ENCODE results near the gene CCL14.
"Not testable (repeated sequence)": the region's sequence is repeated elsewhere in the genome, so short reads cannot be mapped to it uniquely, and the experiment has no call there.

The CCL14 gene

DNA sequence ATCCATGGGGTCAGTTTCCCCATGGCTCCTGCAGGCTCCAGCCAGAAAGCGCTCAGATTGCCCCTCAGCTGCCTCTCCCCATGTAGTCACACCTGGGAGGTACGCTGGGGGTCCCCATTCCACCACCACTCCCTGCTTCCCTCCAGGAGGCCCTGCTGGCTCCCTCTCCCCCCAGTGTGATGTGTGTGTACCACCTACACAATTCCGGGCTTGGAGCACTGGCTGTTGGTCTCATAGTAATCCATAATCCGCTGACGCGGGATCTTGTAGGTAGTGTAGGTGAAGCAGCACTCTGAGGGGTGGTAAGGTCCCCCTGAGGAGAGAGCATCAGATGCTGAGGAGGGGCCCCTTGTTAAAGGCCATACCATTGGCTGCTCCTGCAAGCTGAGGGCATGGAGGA is 2.4 kb downstream of the CCL14 start:
- DNase-seq: no peak

DNA sequence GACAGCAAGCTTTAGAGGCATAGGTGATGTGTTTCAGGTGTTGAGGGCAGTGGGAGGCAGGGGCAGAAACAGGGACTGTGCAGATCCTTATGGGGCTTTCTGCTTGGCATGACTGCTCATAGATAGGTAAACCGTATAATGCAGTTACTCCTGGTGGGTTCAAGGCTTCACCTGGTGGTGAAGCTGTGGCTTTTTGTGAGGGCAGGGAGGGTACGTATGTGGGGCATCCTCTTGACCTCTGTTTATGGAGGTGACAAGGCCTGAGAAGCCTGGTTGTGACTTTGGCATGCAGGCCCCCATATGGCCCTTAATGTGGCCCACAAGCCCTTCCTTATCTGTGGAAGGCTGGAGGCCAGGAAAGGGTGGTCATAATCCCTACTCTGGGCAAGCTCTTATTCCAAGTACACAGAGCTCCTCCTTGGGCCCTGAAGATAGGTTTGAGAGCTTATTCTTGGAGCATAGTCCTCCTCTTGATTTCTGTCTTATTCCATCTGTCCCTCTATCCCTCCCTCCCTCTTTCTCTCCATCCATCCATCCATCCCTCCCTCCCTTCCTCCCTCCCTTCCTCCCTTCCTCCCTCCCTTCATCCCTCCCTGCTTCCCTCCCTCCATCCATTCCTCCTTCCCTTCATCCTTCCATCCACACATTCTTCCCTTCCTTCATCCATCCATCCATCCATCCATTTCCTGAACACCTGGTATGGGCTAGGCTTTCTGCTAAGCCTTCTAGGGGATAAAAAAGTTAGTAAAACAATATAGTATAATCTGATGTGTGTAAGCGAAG is 3.9 kb downstream of the CCL14 start:
- no peak for DNase-seq

- peak in 1 of 2 experiments; percentile 27 for DNase-seq
Observed at GRCh38 chr17:35981908-35982330, 4.6 kb downstream of the CCL14 start.

DNA sequence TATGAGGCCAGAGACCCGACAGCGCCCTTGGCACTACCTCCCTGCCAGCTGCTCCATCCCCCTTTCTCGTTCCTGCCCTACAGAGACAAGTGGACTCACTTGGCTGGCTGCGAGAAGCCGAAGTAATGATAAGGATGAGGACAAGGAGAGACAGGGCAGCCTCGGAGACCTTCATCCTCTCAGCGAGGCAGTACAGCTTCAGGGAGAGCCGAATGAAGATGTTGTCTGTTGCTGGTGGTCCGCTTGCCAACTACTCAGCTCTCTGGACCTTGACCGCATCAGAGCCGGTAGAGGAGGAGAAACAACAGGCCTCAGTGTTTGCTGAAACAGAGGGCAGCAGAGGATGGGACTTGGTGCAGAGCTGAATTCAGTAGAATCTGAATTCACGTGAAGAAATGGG is 5.3 kb downstream of the CCL14 start, which contains the start of gene CCL16:
TSS of gene CCL16 (minus strand) at position 252 of the 400 bp plus-strand sequence. CDS start at position 175, 77 bp downstream.
- DNase-seq: no peak

GRCh38 chr17:35978346-35978745 is 8.2 kb downstream of the CCL14 start:
- DNase-seq: no peak

DNA sequence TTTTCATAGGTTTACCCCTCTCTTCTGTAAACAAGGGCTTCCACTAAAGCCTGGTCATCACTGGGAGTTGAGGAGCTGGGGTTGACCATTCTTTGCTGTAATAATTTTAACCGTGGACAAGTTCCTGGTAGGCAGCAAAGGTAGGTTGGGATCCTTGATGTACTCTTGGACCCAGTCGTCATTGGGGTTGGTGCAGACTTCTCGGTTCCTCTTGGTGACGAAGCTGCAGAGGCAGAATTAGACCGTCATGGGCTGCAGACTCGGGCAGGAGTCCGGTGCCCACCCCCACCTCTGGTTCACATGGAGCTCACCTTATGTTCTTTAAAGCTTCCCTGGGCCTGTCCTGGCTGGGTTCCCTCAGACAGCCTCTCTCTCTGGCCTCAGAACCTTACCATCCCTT is 9.0 kb downstream of the CCL14 start:
- DNase-seq: no peak

DNA sequence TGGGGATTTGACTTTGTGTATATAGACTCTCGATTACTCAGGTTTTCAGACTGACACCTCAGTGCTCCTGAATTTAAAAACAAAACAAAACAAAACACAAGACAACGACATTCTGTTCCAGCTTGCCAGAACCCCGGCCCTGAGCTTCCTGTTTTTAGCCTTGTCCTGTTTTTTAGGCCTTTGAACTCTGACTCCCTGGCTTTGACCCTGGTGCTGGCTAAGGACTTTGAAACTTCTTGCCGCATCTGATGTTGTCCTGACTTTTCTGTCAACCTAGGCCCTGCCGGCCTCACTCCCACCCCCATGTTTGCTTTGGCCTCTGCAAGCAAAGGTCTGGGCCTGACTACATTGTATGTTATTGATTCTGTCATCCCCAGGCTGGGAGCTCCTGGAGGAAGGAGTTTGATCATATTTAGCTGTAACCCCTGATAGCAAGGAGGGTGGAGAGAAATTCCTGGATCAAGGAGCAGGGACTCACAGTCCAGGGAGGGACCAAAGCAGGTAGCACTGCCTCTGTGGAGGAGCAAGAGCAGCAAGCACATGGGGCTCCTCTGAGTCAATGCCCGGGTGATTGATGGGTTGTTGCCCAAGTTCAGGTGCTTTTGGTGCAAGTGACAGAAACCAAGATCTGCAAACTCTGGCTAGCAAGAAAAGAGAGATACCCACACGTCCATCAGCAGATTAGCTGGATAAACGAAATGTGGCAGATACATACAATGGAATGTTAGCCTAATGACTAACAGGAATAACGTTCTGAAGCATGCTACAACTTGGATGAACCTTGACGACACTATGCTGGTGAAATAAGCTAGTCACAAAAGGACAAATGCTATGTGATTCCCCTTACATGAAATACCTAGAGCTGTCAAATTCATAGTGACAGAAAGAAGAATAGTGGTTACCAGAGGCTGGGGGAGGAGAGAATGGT is 12.9 kb downstream of the CCL14 start:
- no peak for DNase-seq

- DNase-seq: no peak
Observed at GRCh38 chr17:35972945-35973332, 13.6 kb downstream of the CCL14 start.

DNA sequence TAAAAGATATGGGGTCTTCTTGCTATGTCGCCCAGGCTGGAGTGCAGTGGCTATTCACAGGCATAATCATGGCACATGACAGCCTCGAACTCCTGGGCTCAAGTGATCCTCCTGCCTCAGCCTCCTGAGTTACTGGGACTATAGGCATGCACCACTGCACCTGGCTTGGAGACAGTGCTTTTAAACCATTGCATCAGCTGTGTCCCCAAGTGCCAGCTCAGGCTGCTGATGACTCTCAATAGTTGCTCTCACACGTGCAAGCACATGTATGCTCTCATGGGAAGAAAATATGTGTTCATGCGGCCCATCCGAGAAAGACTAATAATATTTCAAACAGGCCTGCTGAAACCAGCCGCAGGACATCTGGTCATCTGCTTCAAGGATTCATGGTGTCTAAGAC is 14.0 kb downstream of the CCL14 start:
- DNase-seq: no peak

DNA sequence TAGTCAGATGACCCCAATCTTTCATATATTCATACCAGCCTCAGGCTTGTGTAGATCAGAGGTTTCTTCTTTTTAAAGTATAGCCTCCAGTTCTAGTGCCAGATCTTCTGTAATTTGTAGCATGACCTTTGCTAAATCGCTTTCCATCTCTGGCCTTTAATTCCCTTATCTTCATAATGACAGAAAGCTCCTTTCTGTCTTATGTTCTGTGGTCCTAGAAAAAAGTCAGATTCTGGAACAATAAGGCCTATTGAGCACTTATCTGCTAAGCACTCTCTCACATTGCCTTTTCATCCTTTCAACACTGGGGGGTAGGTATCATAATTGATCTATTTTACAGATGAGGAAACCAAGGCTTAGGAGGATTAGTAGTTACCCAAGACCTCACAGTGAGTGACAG is 14.5 kb downstream of the CCL14 start:
- DNase-seq: no peak

GRCh38 chr17:35969558-35970380 is 16.8 kb downstream of the CCL14 start:
- peak; percentile 61 to 87 for DNase-seq

DNA sequence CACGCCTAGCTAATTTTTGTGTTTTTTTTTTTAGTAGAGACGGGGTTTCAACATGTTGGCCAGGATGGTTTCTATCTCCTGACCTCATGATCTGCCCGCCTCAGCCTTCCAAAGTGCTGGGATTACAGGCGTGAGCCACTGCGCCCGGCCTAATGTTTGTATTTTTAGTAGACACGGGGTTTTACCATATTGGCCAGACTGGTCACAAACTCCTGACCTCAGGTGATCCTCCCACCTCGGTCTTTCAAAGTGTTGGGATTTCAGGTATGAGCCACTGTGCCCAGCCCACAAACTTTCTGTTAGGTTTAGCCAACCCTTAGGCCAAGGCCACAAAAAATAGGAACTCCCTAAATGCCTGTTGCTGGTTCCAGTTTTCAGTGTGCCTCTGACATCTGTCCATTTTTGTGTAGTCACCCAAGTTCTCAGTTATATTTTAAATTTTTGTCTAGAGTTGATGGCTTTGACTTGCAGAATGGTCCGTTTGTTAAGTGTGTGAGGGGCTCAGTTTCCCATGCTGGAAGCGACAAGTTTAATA is 17.9 kb downstream of the CCL14 start:
- no peak for DNase-seq

GRCh38 chr17:35965272-35965671 is 21.3 kb downstream of the CCL14 start:
- DNase-seq: no peak

- DNase-seq: no peak
Observed at GRCh38 chr17:35963663-35964062, 22.9 kb downstream of the CCL14 start.

DNA sequence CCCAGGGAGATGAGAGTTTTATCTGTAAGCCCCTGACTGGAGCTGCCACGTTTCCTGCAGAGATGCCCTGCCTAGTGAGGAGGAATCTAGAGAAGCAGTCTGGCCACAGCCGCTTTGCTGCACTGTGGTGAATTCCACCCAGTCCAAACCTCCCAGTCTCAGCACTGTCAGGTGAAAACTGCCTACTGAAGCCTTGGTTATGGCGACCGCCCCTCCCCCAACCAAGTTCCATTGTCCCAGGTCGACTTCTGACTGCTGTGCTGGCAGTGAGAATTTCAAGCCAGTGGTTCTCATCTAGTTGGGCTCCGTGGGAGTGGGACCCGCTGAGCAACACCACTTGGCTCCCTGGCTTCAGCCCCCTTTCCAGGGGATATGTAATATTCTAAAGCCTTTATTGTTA is 32.8 kb downstream of the CCL14 start:
- no peak for DNase-seq

- no peak for DNase-seq
Observed at GRCh38 chr17:35949401-35949800, 37.1 kb downstream of the CCL14 start.

- no peak for DNase-seq
Observed at GRCh38 chr17:35948092-35948491, 38.4 kb downstream of the CCL14 start.

DNA sequence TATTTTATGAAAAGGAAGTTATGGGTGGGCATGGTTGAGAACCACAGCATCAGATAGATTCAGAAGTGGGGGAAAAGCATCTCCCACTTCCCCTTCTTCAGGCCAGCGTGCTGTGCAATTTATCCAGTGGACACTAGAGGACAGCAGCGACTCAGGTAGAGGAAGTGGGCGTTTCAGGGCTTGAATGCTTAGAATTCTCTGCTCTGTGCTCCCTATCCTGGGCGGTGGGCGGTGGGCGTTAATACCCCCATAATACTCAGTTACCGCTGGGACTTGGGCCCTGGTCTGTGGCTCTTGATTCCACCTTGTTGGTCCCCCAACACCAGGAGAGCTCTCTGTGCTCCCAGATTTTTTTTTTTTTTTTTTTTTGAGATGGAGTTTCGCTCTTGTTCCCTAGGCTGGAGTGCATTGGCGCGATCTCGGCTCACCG is 39.4 kb downstream of the CCL14 start:
- peak; percentile 31 to 80 for DNase-seq

GRCh38 chr17:35944151-35944550 is 42.4 kb downstream of the CCL14 start:
- DNase-seq: no peak

DNA sequence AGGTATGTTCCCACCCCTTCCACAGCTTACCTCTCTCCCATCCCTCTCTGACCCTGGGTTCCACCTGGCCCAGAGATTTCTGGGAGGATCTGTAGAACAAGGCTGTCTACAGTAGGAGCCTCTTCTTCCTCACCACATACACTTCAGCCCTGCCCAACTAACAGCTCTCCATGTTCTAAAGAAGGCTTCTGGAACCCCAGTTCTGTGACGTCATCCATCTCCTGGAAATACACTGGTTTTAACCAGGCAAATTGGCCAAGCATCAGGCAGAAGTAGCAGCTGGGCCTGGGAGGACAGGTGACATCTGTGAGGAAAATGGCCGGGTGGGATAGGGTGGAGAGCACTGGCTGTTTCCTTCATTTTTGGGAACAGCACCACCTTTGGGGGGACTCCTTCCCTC is 43.0 kb downstream of the CCL14 start, which contains the start of gene LYZL6:
TSS of gene LYZL6 (minus strand) at position 177 of the 400 bp plus-strand sequence. CDS start 4,357 bp downstream, outside the sequence.
- DNase-seq: no peak

DNA sequence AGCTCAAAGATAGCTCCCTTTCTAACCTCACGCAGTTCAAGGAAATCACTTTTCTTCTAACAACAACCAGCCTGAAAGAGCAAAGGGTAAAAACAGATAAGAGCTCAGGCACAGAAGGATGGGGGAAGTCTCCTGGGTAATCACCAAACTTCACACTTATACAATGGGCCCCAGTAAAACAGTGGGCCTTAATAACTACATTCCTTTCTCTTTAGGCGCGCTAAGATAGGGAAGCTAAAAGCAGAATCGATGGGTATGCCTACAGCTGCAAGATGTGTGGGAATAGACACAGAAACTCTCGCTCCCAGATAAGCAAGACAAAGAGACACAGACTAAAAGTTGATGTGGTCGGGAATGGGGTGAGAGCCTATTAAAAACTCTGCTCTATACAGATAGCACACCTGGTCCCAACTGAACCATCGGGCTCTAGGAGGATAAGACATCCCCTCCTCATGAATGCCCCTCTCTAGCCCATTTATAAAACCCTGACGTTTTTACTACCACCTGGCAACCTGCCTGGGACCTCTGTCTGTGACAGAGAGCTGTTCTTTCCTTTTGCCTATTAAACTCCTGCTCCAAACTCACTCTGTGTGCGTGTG is 43.8 kb downstream of the CCL14 start:
- DNase-seq: no peak

DNA sequence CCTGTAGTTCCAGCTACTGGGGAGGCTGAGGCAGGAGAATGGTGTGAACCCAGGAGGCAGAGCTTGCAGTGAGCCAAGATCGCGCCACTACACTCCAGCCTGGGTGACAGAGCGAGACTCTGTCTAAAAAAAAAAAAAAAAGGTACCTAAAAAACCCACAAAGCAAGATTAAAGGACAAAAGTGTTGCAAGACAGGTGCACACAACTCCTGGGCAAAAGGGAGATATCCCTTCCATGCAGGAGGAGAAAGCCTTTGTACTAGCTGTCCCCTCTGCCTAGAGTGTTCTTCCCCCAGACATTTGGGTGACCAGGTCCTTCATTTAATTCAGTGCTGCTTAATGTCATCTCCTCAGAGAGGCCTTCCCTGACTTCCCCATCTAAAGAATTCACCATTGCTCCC is 48.0 kb downstream of the CCL14 start:
- not testable (repeated sequence) for DNase-seq
